GM19043 (cell line): Measurements from ENCODE around the gene PRRG2.
"Not testable (repeated sequence)": the region's sequence is repeated elsewhere in the genome, so short reads cannot be mapped to it uniquely, and the experiment has no call there.

Source experiments
- ATAC-seq: cut with Tn5 transposase; IDR thresholded peaks from one replicate; pipeline ENCODE4 v1.9.1; 2021; ENCODE audit warnings: low read depth; ENCODE audit not compliant: unreplicated experiment

Gene PRRG2

GRCh38 chr19:49599378-49600295, 18.5 kb downstream of the PRRG2 start:
- ATAC-seq = no peak

GRCh38 chr19:49601482-49602038, 20.4 kb downstream of the PRRG2 start:
- no peak for ATAC-seq

- ATAC-seq = no peak
Observed at GRCh38 chr19:49602806-49603205, 21.7 kb downstream of the PRRG2 start.

- ATAC-seq = no peak
Observed at GRCh38 chr19:49605605-49606004, 24.5 kb downstream of the PRRG2 start.

- no peak for ATAC-seq
Observed at GRCh38 chr19:49609499-49610092, 28.5 kb downstream of the PRRG2 start.

- ATAC-seq = no peak
Observed at GRCh38 chr19:49613374-49613773, 32.3 kb downstream of the PRRG2 start.

GRCh38 chr19:49614096-49614833, 33.1 kb downstream of the PRRG2 start:
- no peak for ATAC-seq

GRCh38 chr19:49615861-49616260, 34.7 kb downstream of the PRRG2 start:
- no peak for ATAC-seq

GRCh38 chr19:49616532-49616931, 35.4 kb downstream of the PRRG2 start:
- ATAC-seq = no peak

- no peak for ATAC-seq
Observed at GRCh38 chr19:49616945-49617344, 35.8 kb downstream of the PRRG2 start.

GRCh38 chr19:49617860-49618259, 36.7 kb downstream of the PRRG2 start:
- ATAC-seq = not testable (repeated sequence)

GRCh38 chr19:49624967-49625910, 44.1 kb downstream of the PRRG2 start:
- ATAC-seq = no peak

- no peak for ATAC-seq
Observed at GRCh38 chr19:49626226-49626625, 45.1 kb downstream of the PRRG2 start.

- ATAC-seq = no peak
Observed at GRCh38 chr19:49629659-49630058, 48.5 kb downstream of the PRRG2 start.

- ATAC-seq = no peak
Observed at GRCh38 chr19:49631014-49631588, 50.0 kb downstream of the PRRG2 start.

GRCh38 chr19:49631610-49632192, 50.6 kb downstream of the PRRG2 start:
- ATAC-seq = no peak

- no peak for ATAC-seq
Observed at GRCh38 chr19:49632576-49632975, 51.5 kb downstream of the PRRG2 start.

GRCh38 chr19:49633273-49633672, 52.2 kb downstream of the PRRG2 start:
- ATAC-seq = not testable (repeated sequence)
